ELR (cell line): ENCODE measurements around the gene PIGS.
"Not testable (repeated sequence)": the region's sequence is repeated elsewhere in the genome, so short reads cannot be mapped to it uniquely, and the experiment has no call there.

Experiments
- DNase-seq: peaks from one replicate; pipeline ENCODE4 v3.0.0-alpha.2; 2015; ENCODE audit warnings: low read depth

PIGS gene

GRCh38 chr17:28529013-28529400 is 42.3 kb downstream of the PIGS start:
- no peak for DNase-seq

GRCh38 chr17:28528327-28529012 is 42.9 kb downstream of the PIGS start:
- peak; percentile 45 for DNase-seq

GRCh38 chr17:28527859-28528258 is 43.5 kb downstream of the PIGS start:
- no peak for DNase-seq

- no peak for DNase-seq
Measured at GRCh38 chr17:28527181-28527681, 44.1 kb downstream of the PIGS start.

- no peak for DNase-seq
Measured at GRCh38 chr17:28526381-28526780, 44.9 kb downstream of the PIGS start.

- peak; percentile 61 for DNase-seq
Measured at GRCh38 chr17:28524476-28525424, 46.6 kb downstream of the PIGS start.

- no peak for DNase-seq
Measured at GRCh38 chr17:28523876-28524275, 47.4 kb downstream of the PIGS start.

- no peak for DNase-seq
Measured at GRCh38 chr17:28523186-28523585, 48.1 kb downstream of the PIGS start.

- DNase-seq, result not testable (repeated sequence)
Measured at GRCh38 chr17:28522281-28522680, 49.0 kb downstream of the PIGS start.

GRCh38 chr17:28521311-28522085 is 49.8 kb downstream of the PIGS start:
- DNase-seq, result no peak

GRCh38 chr17:28520687-28521086 is 50.6 kb downstream of the PIGS start:
- DNase-seq, result no peak

GRCh38 chr17:28519236-28519635 is 52.1 kb downstream of the PIGS start:
- no peak for DNase-seq

- DNase-seq, result no peak
Measured at GRCh38 chr17:28518578-28518977, 52.7 kb downstream of the PIGS start.

GRCh38 chr17:28518132-28518531 is 53.2 kb downstream of the PIGS start:
- DNase-seq, result no peak

GRCh38 chr17:28515518-28515917 is 55.8 kb downstream of the PIGS start:
- DNase-seq, result no peak

GRCh38 chr17:28514561-28515002 is 56.7 kb downstream of the PIGS start:
- DNase-seq, result no peak

GRCh38 chr17:28513476-28513875 is 57.8 kb downstream of the PIGS start:
- DNase-seq, result no peak

- no peak for DNase-seq
Measured at GRCh38 chr17:28511858-28512461, 59.4 kb downstream of the PIGS start.

- DNase-seq, result peak; percentile 21
Measured at GRCh38 chr17:28509789-28510188, 61.5 kb downstream of the PIGS start.

- DNase-seq, result no peak
Measured at GRCh38 chr17:28508211-28508724, 63.1 kb downstream of the PIGS start.

- DNase-seq, result no peak
Measured at GRCh38 chr17:28507567-28508203, 63.6 kb downstream of the PIGS start.
